CD14-positive monocyte (primary cell): ENCODE data around the gene TMEM132D. TPM values are rescaled to one million over a fixed set of nuclear protein-coding genes. Genes with fewer than 3 reads are reported as not detected.

Experiments
- DNase-seq, 3 donors: peaks; one replicate each; pipeline ENCODE4 v3.0.0-alpha.2; 2011 to 2022
- H2AFZ ChIP-seq: 2 replicates; pipeline ENCODE4 v1.6.0; 2012; ENCODE audit warnings: mild to moderate bottlenecking, low read depth, low read length, inconsistent platforms; ENCODE audit not compliant: insufficient read depth, poor library complexity, severe bottlenecking
- H3K27ac ChIP-seq, 2 donors: 1 replicate in 1 of 2; 2 replicates in 1 of 2; pipeline ENCODE4 v1.5.1; 2012 to 2013; ENCODE audit warnings: low read length in 2 of 2, control low read depth in 1 of 2, inconsistent platforms in 1 of 2, low read depth in 1 of 2, mild to moderate bottlenecking in 1 of 2
- H3K27me3 ChIP-seq, 2 donors: one replicate each; pipeline versions ENCODE4 v1.6.0 to v1.6.1; 2011 to 2013; ENCODE audit warnings: low read length in 2 of 2; ENCODE audit not compliant: control insufficient read depth in 2 of 2, insufficient read depth in 2 of 2
- H3K36me3 ChIP-seq, 2 donors: replicated peaks in 1 of 2; 1 replicate in 1 of 2; 2 replicates in 1 of 2; pipeline versions ENCODE4 v1.5.1 to v1.6.1; 2012 to 2013; ENCODE audit warnings: low read length in 2 of 2, control low read depth in 1 of 2, inconsistent platforms in 1 of 2, mild to moderate bottlenecking in 1 of 2; ENCODE audit not compliant: insufficient read depth in 2 of 2, control insufficient read depth in 1 of 2
- H3K4me1 ChIP-seq, 2 donors: 1 replicate in 1 of 2; 2 replicates in 1 of 2; pipeline versions ENCODE4 v1.5.1 to v1.6.1; 2012 to 2013; ENCODE audit warnings: low read length in 2 of 2, control low read depth in 1 of 2, inconsistent platforms in 1 of 2, mild to moderate bottlenecking in 1 of 2, moderate library complexity in 1 of 2; ENCODE audit not compliant: insufficient read depth in 2 of 2, control insufficient read depth in 1 of 2
- H3K4me2 ChIP-seq: replicated peaks from 2 replicates; pipeline ENCODE3; 2012; ENCODE audit warnings: low read length, moderate library complexity, mild to moderate bottlenecking; ENCODE audit not compliant: poor library complexity, severe bottlenecking; ENCODE audit errors: extremely low read depth
- H3K4me3 ChIP-seq, 3 experiments: fragments of 200-600 bp in 1 of 3; sonication (generic) in 1 of 3; replicated peaks in 1 of 3; 1 replicate in 2 of 3; 2 replicates in 1 of 3; pipeline ENCODE4 v1.5.1; 2011 to 2013; ENCODE audit warnings: low read length in 3 of 3, mild to moderate bottlenecking in 3 of 3, control low read depth in 2 of 3, low read depth in 2 of 3, inconsistent platforms in 1 of 3, moderate library complexity in 1 of 3
- H3K79me2 ChIP-seq: 2 replicates; pipeline ENCODE4 v1.6.0; 2012; ENCODE audit warnings: mild to moderate bottlenecking, control low read depth, inconsistent platforms, low read length, moderate library complexity; ENCODE audit not compliant: insufficient read depth
- H3K9ac ChIP-seq: 2 replicates; pipeline ENCODE4 v1.6.0; 2017; ENCODE audit warnings: low read length, mild to moderate bottlenecking; ENCODE audit not compliant: insufficient read depth, poor library complexity, severe bottlenecking
- H3K9me3 ChIP-seq, 2 donors: replicated peaks in 1 of 2; 1 replicate in 1 of 2; 2 replicates in 1 of 2; pipeline versions ENCODE4 v1.5.1 to v1.6.1; 2012 to 2013; ENCODE audit warnings: low read length in 2 of 2, control low read depth in 1 of 2; ENCODE audit not compliant: control insufficient read depth in 1 of 2, insufficient read depth in 1 of 2
- H4K20me1 ChIP-seq: 2 replicates; pipeline ENCODE4 v1.6.0; 2012; ENCODE audit warnings: mild to moderate bottlenecking, low read length, control low read depth, moderate library complexity; ENCODE audit not compliant: insufficient read depth
- H3K27ac Mint-ChIP-seq, 7 donors: one replicate each; pipeline ENCODE4 v1.8.0; 2020; ENCODE audit warnings: mild to moderate bottlenecking in 7 of 7, mixed read lengths in 7 of 7, moderate library complexity in 6 of 7, inconsistent platforms in 2 of 7
- H3K27me3 Mint-ChIP-seq, 3 donors: one replicate each; pipeline ENCODE4 v1.8.0; 2021 to 2022; ENCODE audit warnings: low read depth in 3 of 3, mild to moderate bottlenecking in 3 of 3, mixed read lengths in 3 of 3, moderate library complexity in 3 of 3, inconsistent platforms in 1 of 3
- H3K36me3 Mint-ChIP-seq, 2 donors: one replicate each; pipeline ENCODE4 v1.8.0; 2020; ENCODE audit warnings: mixed read lengths in 2 of 2, inconsistent platforms in 1 of 2, mild to moderate bottlenecking in 1 of 2
- H3K4me1 Mint-ChIP-seq: one replicate; pipeline ENCODE4 v1.8.0; 2020; ENCODE audit warnings: mild to moderate bottlenecking, mixed read lengths
- H3K4me3 Mint-ChIP-seq, 2 donors: one replicate each; pipeline ENCODE4 v1.8.0; 2020; ENCODE audit warnings: mild to moderate bottlenecking in 2 of 2, mixed read lengths in 2 of 2, moderate library complexity in 1 of 2
- H3K9me3 Mint-ChIP-seq, 7 donors: one replicate each; pipeline ENCODE4 v1.8.0; 2020 to 2022; ENCODE audit warnings: mixed read lengths in 7 of 7, mild to moderate bottlenecking in 6 of 7, moderate library complexity in 6 of 7, inconsistent platforms in 2 of 7
- CTCF ChIP-seq: fragments of 200-600 bp; IDR thresholded peaks from one replicate; pipeline ENCODE4 v1.8.0; 2022; ENCODE audit warnings: antibody characterized with exemption, mild to moderate bottlenecking
- WGBS: methylation state at CpG from one replicate; pipeline ENCODE4 v1.1.5; 2013; ENCODE audit warnings: missing lambda C conversion rate; ENCODE audit not compliant: insufficient coverage; 5-methylcytosine and 5-hydroxymethylcytosine counted together
- intact Hi-C, 2 donors: fragments of 100-400 bp; cut with micrococcal nuclease; formaldehyde crosslinking; loops; one replicate each; pipeline versions ENCODE4 v1.15.0 to v1.15.1; 2023
- polyA plus RNA-seq, 3 donors: library from polyadenylated mRNA; depleted of rRNA in 1 of 3; unstranded in 2 of 3; stranded (reverse) in 1 of 3; fragments of 300-500 nt in 2 of 3; fragments of >200 nt in 1 of 3; fragmentation: Illumina TruSeq in 2 of 3; gene quantifications; 1 replicate in 2 of 3; 2 replicates in 1 of 3; pipeline ENCODE4 v1.2.3, GENCODE V29; 2012 to 2021

TMEM132D gene
- polyA plus RNA-seq, 3 donors, result 0.04 TPM; not detected in 2

GRCh38 chr12:129700036-129700435 is 203.8 kb downstream of the TMEM132D start:
- Histone ChIP-seq H4K20me1 (no peaks in the 10 kb centered on the region), H2AFZ (no peak overlapping the region), H3K27me3 (no peaks in the 10 kb centered on the region), H3K79me2 (no peaks in the 10 kb centered on the region), H3K4me1 (no peaks in the 10 kb centered on the region), H3K4me2 (no peak overlapping the region), H3K36me3 (no peaks in the 10 kb centered on the region), H3K4me3 (no peak overlapping the region), H3K9me3 (peaks cover 51 to 52% of the 10 kb centered on the region in 2 donors), H3K9ac (no peak overlapping the region), H3K27ac (no peak overlapping the region)
- no peak for TF ChIP-seq CTCF
- Mint-ChIP-seq H3K27me3 (peaks cover 0 to 2% (median 0%) of the 10 kb centered on the region in 3 donors), H3K4me3 (no peak overlapping the region), H3K27ac (no peak overlapping the region), H3K36me3 (no peaks in the 10 kb centered on the region), H3K9me3 (peaks cover 8 to 25% (median 14%) of the 10 kb centered on the region in 7 donors), H3K4me1 (no peaks in the 10 kb centered on the region)
- no peak for DNase-seq
- 96% methylated on average over 22 of the region's 22 CpGs for WGBS
- intact Hi-C loops, result no loop called here

GRCh38 chr12:129696926-129697325 is 206.9 kb downstream of the TMEM132D start:
- Mint-ChIP-seq H3K4me1 (no peaks in the 10 kb centered on the region), H3K36me3 (no peaks in the 10 kb centered on the region), H3K4me3 (no peak overlapping the region), H3K27me3 (peaks cover 0 to 3% (median 0%) of the 10 kb centered on the region in 3 donors), H3K27ac (no peak overlapping the region), H3K9me3 (peaks cover 2 to 27% (median 11%) of the 10 kb centered on the region in 7 donors)
- Histone ChIP-seq H3K9ac (no peak overlapping the region), H3K27ac (no peak overlapping the region), H3K4me2 (no peak overlapping the region), H3K4me1 (no peaks in the 10 kb centered on the region), H3K9me3 (peaks cover 32 to 46% of the 10 kb centered on the region in 2 donors), H3K4me3 (no peak overlapping the region), H3K36me3 (no peaks in the 10 kb centered on the region), H3K79me2 (no peaks in the 10 kb centered on the region), H4K20me1 (no peaks in the 10 kb centered on the region), H3K27me3 (no peaks in the 10 kb centered on the region), H2AFZ (no peak overlapping the region)
- no peak for TF ChIP-seq CTCF
- intact Hi-C loops, result no loop called here
- DNase-seq, result no peak
- 93% methylated on average over 10 of the region's 11 CpGs for WGBS
